Measurements from ENCODE around the gene SNX20. TPM values are rescaled to one million over a fixed set of nuclear protein-coding genes. Genes with fewer than 3 reads are reported as not detected.

Gene SNX20
- total RNA-seq, 4 donors from 2014 or later: 0.78 to 1.7 (median 1.3) TPM

GRCh38 chr16:50721549-50722404, 40.7 kb upstream of the SNX20 start:
- H3K4me1 ChIP-seq: no peaks in the 10 kb centered on the region
- H3K27me3 ChIP-seq: no peaks in the 10 kb centered on the region
- TF ChIP-seq, protein P1, sequence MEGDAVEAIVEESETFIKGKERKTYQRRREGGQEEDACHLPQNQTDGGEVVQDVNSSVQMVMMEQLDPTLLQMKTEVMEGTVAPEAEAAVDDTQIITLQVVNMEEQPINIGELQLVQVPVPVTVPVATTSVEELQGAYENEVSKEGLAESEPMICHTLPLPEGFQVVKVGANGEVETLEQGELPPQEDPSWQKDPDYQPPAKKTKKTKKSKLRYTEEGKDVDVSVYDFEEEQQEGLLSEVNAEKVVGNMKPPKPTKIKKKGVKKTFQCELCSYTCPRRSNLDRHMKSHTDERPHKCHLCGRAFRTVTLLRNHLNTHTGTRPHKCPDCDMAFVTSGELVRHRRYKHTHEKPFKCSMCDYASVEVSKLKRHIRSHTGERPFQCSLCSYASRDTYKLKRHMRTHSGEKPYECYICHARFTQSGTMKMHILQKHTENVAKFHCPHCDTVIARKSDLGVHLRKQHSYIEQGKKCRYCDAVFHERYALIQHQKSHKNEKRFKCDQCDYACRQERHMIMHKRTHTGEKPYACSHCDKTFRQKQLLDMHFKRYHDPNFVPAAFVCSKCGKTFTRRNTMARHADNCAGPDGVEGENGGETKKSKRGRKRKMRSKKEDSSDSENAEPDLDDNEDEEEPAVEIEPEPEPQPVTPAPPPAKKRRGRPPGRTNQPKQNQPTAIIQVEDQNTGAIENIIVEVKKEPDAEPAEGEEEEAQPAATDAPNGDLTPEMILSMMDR (IDR thresholded peaks at IDR 0.05): no peak
- TF ChIP-seq POLR2A (IDR thresholded peaks at IDR 0.05): no peak
- WGBS, 2 donors: 88 to 93% methylated on average over 6 of the region's 6 CpGs
- H3K27ac ChIP-seq: no peak overlapping the region
- H3K36me3 ChIP-seq: no peaks in the 10 kb centered on the region
- intact Hi-C loops (cut with DNase I): no loop called here
- no peaks in the 10 kb centered on the region for H3K9me3 ChIP-seq
- DNase-seq: no peak
- H3K4me3 ChIP-seq (replicated peaks in 1 of 3): no peak overlapping the region

DNA sequence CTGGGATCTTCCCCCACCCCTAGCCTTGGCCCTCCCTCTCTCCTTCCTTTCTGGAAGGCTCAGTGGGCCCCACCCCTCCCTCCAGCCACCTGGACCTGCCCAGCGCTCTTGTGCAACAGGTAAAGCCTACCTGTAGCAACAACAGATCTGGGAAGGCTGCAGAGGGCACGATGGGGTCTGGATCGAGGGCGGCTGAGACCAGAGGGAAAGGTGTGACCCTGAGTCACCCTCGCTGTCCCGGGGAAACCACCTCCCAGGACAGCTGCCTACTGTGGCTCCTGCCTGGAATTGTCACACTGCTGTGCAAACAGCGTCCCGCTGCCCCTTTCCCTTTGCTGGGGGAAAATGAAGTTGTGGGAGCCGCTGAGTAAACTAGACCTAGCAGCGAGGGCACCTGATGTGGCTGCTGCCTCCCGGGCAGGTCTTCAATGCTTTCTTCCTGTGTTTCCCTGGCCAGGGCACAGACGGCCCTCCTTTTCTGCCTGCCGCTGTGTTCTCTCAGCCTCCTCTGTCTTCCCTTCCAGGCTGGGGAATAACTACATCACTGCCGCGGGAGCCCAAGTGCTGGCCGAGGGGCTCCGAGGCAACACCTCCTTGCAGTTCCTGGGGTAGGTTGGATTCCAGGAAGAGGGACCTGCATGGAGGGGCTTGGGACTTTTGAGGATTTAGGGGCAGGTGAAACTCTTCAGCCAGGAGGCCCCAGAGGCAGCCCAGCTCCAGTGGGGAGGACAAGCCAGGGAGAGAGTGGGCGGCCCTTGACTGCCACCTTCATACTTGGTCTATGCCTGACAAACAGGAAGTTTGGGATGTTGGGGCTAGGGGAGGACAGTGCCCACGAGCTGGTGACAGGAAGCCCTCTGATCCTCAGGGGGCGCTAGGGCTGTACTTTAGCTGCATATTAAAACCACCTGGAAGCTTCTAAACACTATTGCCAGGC, 38.6 kb upstream of the SNX20 start:
- no peaks in the 10 kb centered on the region for H3K27me3 ChIP-seq
- no peaks in the 10 kb centered on the region for H3K9me3 ChIP-seq
- DNase-seq: no peak
- no peak overlapping the region for H3K4me3 ChIP-seq (replicated peaks in 1 of 3)
- intact Hi-C loops (cut with DNase I): no loop called here
- no peaks in the 10 kb centered on the region for H3K4me1 ChIP-seq
- H3K36me3 ChIP-seq: no peaks in the 10 kb centered on the region
- TF ChIP-seq, protein P1 (IDR thresholded peaks at IDR 0.05): no peak
- no peak for TF ChIP-seq POLR2A (IDR thresholded peaks at IDR 0.05)
- no peak overlapping the region for H3K27ac ChIP-seq
- WGBS, 2 donors: 51 to 69% methylated on average over 11 to 20 of the region's 20 CpGs

- no peak for DNase-seq
Measured at GRCh38 chr16:50718761-50719400, 37.8 kb upstream of the SNX20 start.

DNA sequence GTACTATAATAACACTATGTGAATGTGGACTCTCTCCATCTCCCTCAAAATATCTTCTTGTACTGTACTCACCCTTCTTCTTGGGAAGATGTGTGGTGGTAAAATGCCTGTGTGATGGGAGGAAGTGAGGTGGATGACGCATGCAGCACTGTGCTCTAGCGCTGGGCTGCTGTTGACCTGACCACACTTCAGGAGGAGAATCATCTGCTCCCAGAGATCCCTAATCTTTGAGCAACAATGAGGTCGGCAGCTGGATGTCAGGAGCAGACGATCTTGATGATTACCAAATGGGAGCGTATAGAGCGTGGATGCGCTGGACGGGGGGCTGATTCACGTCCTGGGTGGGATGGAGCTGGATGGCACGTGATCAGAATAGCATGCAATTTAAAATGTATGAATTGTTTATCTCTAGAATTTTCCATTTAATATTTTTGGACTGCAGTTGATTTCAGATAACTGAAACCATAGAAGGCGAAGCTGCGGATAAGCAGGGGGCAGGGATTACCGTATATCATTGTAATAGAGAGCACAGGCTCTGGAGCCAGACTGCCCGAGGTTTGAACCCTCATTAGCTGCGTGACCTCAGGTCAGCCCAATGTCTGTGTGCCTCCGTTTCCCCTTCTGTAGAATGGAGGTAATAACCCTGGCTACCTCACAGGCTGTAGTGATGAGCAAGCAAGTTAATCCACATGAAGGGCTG, 37.1 kb upstream of the SNX20 start:
- Histone ChIP-seq H3K4me3 (replicated peaks in 1 of 3) (no peak overlapping the region), H3K27me3 (no peaks in the 10 kb centered on the region), H3K27ac (no peak overlapping the region), H3K9me3 (no peaks in the 10 kb centered on the region), H3K4me1 (no peaks in the 10 kb centered on the region), H3K36me3 (no peaks in the 10 kb centered on the region)
- intact Hi-C loops (cut with DNase I): no loop called here
- 76 to 87% methylated on average over 16 of the region's 16 CpGs for WGBS, 2 donors
- DNase-seq: no peak
- TF ChIP-seq, protein P1 (IDR thresholded peaks at IDR 0.05): no peak
- TF ChIP-seq POLR2A (IDR thresholded peaks at IDR 0.05): no peak

More at GRCh38 chr16:50718761-50719400, 37.8 kb upstream of the SNX20 start:
- Histone ChIP-seq H3K27me3 (no peaks in the 10 kb centered on the region), H3K4me1 (no peaks in the 10 kb centered on the region), H3K27ac (no peak overlapping the region), H3K9me3 (no peaks in the 10 kb centered on the region), H3K36me3 (no peaks in the 10 kb centered on the region), H3K4me3 (replicated peaks in 1 of 3) (no peak overlapping the region)
- intact Hi-C loops (cut with DNase I): no loop called here
- TF ChIP-seq POLR2A (IDR thresholded peaks at IDR 0.05): no peak
- TF ChIP-seq, protein P1 (IDR thresholded peaks at IDR 0.05): no peak
- WGBS, 2 donors: 63 to 77% methylated on average over 8 to 9 of the region's 9 CpGs
